Activated CD4-positive, alpha-beta T cell treated with anti-CD3 and anti-CD28 coated beads, Interleukin-2, amount 50 U/mL, for 1 hour (primary cell): Measurements from ENCODE around the gene ARID1A.

ENCODE experiments used
- DNase-seq: peaks from one replicate; pipeline ENCODE4 v3.0.0-alpha.2; 2020

ARID1A gene

DNA sequence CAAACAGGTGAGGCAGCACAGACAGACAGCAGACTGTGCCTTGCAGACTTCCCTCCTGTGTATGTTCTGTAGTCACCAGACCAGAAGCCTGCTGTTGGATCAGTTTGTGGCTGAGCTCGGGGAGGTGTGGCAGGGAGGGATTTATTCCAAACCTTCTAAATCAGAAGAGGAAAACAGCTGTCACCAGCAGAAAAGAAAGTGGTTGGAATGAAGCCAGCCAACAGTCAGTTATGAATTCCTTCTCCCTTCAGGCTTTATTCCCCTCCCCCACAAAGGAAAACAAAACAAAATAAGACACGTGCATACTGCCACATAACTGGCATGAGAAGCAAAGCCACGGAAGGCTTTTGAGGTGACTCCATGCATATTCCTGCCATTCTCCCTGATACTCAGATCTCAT lies 72.9 kb downstream of the ARID1A start:
- DNase-seq: no peak

DNA sequence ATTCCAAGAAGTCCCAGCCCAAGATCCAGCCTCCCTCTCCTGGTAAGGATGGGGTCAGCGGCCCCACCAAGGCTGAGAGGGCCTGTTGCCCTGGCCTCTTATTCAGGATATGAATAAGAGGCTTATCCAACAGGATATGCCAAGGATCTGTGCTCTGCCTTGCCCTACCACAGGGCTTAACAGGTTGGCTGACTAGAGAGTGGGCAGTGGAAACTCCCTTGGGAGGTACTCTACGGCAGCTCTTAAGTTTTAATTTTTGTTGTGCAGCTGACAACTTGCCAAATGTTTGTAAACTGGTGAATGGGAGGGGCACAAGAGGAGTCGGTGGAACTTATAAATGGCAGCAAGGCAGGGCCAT lies 75.4 kb downstream of the ARID1A start:
- no peak for DNase-seq

DNA sequence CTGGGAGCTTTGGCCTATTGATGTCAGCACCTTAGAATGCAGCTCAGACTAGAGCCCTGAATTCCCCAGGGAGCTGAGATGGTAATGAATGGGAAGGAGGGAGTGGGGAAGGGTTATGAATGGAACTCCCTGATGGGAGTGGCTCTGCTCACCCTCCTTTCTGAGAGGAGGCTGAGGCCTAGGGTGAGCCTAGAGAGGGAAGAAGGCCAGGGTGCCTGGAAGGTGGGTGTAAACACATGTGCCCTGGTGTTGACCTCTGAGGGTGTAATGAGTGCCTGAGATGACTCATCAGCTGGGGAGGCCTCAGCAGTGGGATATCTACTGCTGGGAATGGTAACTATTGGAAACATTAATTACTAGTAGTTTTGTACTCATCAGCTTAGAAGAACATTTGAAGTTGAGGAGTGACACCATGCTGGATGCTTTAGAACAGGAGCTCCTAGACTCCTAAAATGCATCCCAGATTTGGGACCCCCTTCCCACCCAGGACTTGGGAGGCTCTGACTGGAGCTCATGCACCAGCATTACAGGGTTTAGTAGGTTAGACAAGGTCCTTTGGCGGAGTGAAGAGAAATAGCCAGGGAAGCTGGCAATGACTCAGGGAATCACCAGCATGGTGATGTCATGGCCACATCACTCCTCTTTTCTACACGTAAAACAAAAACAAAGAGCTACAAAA lies 76.0 kb downstream of the ARID1A start:
- DNase-seq: no peak

DNA sequence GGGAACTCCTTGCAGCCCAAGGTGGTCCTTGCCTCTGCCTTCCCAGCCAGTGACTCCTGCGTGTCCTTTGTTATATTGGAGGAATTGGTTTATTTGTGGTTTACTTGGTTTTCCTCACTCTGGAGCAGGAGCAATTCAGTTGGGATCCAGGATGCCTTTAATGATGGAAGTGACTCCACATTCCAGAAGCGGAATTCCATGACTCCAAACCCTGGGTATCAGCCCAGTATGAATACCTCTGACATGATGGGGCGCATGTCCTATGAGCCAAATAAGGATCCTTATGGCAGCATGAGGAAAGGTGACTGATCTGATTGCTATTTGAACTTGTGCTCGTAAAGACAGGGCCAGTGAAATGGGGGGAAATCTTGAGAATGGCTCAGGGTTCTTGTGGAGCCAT lies 76.9 kb downstream of the ARID1A start:
- no peak for DNase-seq

DNA sequence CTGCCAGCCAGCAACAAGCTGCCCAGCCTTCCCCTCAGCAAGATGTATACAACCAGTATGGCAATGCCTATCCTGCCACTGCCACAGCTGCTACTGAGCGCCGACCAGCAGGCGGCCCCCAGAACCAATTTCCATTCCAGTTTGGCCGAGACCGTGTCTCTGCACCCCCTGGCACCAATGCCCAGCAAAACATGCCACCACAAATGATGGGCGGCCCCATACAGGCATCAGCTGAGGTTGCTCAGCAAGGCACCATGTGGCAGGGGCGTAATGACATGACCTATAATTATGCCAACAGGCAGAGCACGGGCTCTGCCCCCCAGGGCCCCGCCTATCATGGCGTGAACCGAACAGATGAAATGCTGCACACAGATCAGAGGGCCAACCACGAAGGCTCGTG lies 78.6 kb downstream of the ARID1A start:
- DNase-seq: no peak

GRCh38 chr1:26775666-26776065 lies 79.9 kb downstream of the ARID1A start:
- DNase-seq: no peak

GRCh38 chr1:26779098-26779668 lies 83.4 kb downstream of the ARID1A start:
- DNase-seq: no peak

- no peak for DNase-seq
Measured at GRCh38 chr1:26780344-26780957, 84.6 kb downstream of the ARID1A start.

DNA sequence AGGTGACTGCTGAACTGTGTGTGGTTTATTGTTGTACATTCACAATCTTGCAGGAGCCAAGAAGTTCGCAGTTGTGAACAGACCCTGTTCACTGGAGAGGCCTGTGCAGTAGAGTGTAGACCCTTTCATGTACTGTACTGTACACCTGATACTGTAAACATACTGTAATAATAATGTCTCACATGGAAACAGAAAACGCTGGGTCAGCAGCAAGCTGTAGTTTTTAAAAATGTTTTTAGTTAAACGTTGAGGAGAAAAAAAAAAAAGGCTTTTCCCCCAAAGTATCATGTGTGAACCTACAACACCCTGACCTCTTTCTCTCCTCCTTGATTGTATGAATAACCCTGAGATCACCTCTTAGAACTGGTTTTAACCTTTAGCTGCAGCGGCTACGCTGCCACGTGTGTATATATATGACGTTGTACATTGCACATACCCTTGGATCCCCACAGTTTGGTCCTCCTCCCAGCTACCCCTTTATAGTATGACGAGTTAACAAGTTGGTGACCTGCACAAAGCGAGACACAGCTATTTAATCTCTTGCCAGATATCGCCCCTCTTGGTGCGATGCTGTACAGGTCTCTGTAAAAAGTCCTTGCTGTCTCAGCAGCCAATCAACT lies 85.5 kb downstream of the ARID1A start:
- DNase-seq: no peak

DNA sequence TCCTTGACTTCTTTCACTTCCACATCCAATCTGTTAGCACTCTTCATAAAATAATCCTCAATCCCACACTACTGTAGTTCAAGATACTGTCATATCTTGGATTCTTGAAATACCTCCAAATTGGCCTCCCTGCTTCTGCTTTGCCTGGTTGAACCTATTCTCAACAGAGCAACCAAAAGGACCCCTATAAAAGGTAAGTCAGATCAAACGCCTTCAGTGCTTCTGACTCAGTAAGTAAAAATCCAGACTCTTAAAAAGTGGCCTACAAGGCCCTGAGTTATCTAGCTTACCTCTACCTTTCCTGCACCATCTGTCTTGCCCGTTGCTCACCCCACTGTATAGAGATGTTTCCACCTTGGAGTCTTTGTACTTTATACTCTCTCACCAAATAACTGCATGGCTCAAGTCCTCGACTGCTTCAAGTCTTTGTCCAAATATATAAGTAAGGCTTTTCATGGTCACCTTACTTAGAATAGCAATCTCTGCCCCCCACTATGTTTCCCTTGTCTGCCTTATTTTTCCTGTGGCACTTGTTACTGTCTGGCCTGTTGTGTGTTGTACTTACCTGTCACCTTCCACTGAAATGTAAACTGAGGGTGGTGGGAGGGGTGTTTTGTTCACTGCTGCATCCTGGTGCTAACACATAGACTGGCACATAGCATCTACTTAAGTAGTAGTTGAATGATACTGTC lies 86.9 kb downstream of the ARID1A start:
- no peak for DNase-seq

GRCh38 chr1:26783646-26784022 lies 87.8 kb downstream of the ARID1A start:
- DNase-seq: no peak

DNA sequence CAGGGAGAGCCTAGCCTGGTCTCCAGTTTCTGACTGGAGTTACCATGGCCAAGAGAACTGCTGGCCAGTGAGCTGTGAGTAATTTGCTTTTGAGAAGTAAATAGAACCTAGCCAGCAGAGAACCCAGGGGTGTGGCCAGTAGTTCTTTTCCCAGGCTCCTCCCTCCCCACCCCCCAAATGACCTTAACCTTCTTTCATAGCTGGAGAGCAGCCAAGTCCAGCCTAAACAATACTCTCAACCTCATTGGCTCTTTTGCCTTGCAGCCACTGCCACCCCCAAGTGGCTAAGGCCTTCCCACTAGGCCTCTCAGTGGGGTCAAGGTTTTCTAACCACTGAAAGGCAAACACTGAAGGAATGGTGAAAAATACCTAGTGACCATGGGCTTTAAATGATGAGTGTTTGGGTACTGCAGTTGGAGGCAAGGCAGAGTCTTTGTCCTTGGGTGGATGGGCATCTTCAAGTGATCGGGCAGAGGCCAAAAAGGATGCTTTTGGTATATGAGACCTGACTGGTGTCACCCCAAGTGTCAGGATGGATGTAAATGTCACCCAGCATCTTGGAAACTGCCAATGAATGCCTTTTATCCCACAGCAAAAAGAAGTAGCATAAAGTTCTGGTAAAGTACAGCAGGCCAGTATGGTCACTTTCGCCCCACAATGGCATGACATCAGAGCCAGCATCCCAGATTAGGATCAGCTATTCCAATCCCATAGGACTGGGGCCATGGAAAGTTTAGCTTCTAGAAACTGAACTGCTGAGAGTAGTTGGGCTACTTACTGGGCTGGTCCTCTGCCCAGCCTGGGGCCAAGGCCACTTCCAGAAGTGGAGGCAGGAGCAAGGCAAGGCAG lies 88.4 kb downstream of the ARID1A start:
- DNase-seq: no peak

GRCh38 chr1:26784886-26785285 lies 89.1 kb downstream of the ARID1A start:
- no peak for DNase-seq

DNA sequence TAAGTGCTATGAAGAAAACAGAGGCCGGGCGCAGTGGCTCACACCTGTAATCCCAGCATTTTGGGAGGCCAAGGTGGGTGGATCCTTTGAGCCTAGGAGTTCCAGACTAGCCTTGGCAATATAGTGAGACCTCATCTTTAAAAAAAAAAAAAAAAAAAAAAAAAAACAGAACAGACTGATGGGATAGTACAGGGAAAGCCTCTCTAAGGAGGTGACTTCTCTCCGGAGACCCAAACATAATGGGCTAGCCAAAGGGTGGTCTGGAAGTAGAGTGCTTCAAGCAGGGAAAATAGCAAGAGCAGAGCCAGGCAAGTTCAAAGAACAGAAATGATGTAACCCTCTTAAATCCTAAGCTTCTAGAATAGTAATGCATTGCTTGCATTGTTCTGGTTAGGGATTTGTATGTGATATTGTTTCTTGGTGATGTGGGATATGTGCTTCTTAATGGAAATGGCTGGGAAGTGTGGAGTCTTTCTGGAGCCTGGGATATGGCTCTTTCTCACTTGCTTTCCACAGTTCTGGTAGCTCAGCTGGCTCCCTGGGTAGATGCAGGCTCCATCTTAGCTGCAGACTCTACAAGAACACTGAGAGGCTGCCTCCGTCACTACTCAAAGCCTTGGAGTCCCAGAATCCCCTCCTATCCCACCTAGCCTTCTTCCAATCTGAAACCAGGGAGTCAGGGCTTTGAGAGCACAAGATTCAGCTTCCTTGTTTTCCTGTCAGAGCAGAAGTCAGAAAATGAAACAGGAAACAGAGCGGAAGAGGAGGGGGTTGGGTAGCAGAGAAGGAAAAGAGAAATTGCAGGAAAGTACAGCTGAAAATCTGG lies 90.0 kb downstream of the ARID1A start:
- no peak for DNase-seq

DNA sequence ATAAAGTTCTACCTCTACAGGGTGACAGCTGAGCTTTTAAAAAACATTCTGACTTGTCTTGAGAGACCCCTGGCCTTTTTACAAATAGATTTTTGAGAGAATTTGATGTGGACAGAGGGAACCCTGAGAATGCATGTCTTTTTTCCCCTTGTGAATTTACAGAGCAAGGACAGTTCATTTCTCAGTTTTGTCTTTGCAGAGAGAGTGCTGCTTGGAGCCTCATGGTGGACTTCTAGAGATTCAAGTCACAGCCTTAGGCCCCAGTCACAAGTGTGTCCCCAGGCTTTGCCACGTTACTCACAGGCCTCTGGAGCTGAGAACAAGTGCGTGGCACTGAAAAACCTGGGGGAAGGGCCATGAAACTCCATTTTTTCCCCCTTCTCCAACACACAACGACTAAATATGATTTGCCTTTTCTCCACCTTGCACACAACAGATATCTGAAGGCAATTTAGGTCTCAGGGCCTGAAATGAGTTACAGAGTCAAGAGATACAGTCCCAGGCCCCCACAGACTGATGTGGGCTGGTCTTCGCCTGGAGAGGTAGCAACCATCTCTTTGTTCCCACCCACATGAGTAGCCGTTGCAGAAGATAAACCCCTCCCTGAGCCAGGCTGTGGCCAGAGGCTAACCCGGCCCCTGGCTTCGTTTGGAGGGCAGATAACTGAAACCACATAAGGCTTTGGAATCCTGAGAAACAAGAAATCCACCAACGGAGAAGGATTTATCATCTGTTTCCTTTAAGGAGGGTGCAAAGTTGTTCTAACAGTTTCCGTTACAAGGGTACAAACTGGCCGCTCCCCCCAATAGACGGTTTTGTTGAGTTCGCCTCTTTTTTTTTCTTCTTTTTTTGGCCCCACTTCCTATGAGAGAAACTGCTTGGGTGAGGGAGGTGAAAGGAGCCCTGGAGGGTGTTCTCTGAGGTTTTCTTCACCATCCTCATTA lies 90.9 kb downstream of the ARID1A start:
- DNase-seq: peak; percentile 22

DNA sequence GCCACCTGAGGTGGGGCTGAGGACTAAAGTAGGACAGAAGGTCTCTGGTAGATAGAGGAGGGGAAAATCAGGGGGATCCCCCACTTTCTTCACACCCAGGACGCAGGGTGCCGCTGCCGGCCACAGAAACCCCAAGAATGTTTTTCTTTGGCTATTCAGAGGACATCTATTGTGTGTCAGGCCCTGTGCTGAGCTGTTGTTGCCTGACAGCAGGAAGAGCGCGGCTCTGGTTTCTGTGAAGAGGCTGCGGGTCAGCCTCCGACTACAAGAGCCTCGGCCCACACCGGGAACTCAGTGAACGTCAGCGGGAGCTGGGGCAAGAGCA lies 91.5 kb downstream of the ARID1A start:
- peak; percentile 51 for DNase-seq

DNA sequence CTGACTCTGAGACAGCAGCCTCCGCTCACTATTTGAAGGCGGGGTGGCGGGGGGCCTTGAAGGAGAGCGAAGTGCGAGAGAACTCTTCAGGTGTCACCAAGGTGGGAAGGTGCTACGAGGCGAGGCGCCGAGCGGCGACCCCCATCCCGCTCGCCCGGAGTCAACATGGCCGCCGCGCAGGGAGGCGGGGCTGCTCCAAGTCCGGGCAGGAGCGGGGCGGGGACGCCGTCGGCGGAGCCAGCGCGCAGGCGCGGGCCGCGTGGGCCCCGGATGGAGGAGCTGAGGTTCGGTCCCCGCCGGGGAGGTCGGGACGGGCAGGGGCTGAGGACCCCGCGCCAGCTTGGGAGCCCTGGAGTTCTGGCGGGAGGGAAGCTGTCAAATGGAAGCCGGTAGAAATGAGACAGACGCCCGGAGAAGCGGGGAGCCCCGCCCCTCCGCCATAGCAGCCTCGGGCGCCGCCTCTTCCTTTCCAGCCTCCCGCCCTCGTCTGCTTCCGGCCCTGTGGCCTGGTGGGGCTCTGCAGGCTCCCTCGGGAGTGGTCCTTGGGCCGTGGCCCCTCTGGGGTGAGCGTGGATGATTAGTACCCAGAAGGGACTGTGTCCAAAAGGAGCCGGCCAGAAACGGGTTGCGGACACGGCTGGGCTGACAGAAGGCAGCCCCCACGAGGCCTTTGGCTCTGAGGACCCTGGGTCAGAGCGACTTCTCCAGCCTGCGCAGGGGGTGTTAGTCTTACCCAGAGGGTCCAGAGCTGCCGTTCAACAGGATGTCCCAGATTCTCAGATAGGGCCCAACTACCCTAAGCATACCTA lies 92.1 kb downstream of the ARID1A start, which contains the start of gene PIGV:
TSS of gene PIGV (plus strand) at position 245 of the 809 bp plus-strand sequence. CDS start 2,866 bp downstream, outside the sequence.
- peak; percentile 83 for DNase-seq

GRCh38 chr1:26788515-26788785 lies 92.6 kb downstream of the ARID1A start:
- peak; percentile 17 for DNase-seq

DNA sequence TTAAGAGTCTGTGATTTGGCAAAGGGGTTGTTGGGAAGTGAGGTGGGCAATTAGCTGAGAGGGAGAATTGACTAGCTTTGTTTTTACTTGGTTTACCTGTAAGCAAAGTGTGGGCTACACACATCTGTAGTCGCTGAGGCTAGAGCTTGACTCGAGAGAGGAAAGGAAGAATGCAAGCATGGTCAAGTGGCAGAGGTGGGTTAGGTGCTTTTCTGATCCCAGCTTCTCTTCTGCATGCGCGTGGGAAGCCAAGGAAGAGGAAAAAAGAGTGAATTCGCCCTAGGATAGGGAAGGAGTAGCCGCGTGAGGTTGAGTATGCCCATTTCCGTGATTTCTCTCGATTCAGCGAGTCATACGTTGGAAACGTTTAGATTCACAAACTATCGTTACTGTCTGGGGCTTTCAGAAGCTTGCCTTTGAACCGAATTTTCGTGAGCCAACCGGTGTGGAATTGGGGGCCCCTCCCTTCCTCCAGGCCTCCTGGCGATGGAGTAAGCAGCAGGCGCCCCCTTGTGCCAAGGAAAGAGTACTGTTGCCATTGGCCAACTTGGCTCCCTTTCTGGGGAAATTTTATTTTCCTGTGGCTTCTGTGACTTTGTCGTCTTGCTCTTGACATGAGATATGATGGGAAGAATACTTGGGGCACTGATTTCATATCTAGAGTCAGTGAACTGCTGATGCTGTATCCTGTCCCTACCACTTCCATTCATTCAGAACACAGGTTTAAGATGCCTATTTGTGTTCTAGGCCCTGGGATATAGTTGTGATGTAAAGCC lies 93.2 kb downstream of the ARID1A start:
- peak; percentile 87 for DNase-seq
